Liver (tissue), 9 donors: ENCODE results near the gene ZNF879. TPM values are rescaled to one million over a fixed set of nuclear protein-coding genes. Genes with fewer than 3 reads are reported as not detected.

ENCODE experiments used
- DNase-seq: peaks from one replicate; pipeline ENCODE4 v3.0.0-alpha.2; 2017; ENCODE audit warnings: low spot score
- H3K27ac ChIP-seq, 2 donors: one replicate each; pipeline ENCODE4 v1.7.0; 2013; ENCODE audit warnings: inconsistent platforms in 2 of 2, low read length in 2 of 2, control low read depth in 1 of 2, low read depth in 1 of 2, mild to moderate bottlenecking in 1 of 2
- H3K27me3 ChIP-seq, 4 donors: one replicate each; pipeline versions ENCODE4 v1.6.1 to v1.7.0; 2013; ENCODE audit warnings: low read length in 3 of 4, inconsistent platforms in 1 of 4, mild to moderate bottlenecking in 1 of 4, moderate library complexity in 1 of 4; ENCODE audit not compliant: control insufficient read depth in 4 of 4, insufficient read depth in 4 of 4
- H3K36me3 ChIP-seq, 4 donors: one replicate each; pipeline versions ENCODE4 v1.6.1 to v1.7.0; 2013; ENCODE audit warnings: low read length in 3 of 4, mild to moderate bottlenecking in 3 of 4, low read depth in 1 of 4, moderate library complexity in 1 of 4; ENCODE audit not compliant: control insufficient read depth in 4 of 4, insufficient read depth in 3 of 4
- H3K4me1 ChIP-seq, 4 donors: one replicate each; pipeline versions ENCODE4 v1.6.1 to v1.7.0; 2013; ENCODE audit warnings: low read length in 3 of 4, mild to moderate bottlenecking in 3 of 4, moderate library complexity in 1 of 4; ENCODE audit not compliant: control insufficient read depth in 4 of 4, insufficient read depth in 4 of 4
- H3K4me3 ChIP-seq, 3 donors: one replicate each; pipeline versions ENCODE4 v1.6.1 to v1.7.0; 2013; ENCODE audit warnings: low read length in 3 of 3, control low read depth in 1 of 3, low read depth in 1 of 3, mild to moderate bottlenecking in 1 of 3
- H3K9ac ChIP-seq, 2 donors: one replicate each; pipeline ENCODE4 v1.7.0; 2013; ENCODE audit warnings: low read length in 2 of 2, mild to moderate bottlenecking in 2 of 2, moderate library complexity in 2 of 2, control low read depth in 1 of 2, low read depth in 1 of 2
- H3K9me3 ChIP-seq, 4 donors: one replicate each; pipeline versions ENCODE4 v1.6.1 to v1.7.0; 2013; ENCODE audit warnings: low read length in 3 of 4; ENCODE audit not compliant: control insufficient read depth in 4 of 4
- EGR1 ChIP-seq, 2 donors: IDR thresholded peaks; 2 replicates each; pipeline ENCODE4 v1.6.1; 2016 to 2018; ENCODE audit warnings: antibody characterized with exemption in 2 of 2, low read depth in 2 of 2
- FOXA1 ChIP-seq: IDR thresholded peaks from 2 replicates; pipeline ENCODE4 v1.6.1; 2016; ENCODE audit warnings: antibody characterized with exemption
- FOXA2 ChIP-seq: IDR thresholded peaks from 2 replicates; pipeline ENCODE4 v1.6.1; 2016; ENCODE audit warnings: antibody characterized with exemption
- GABPA ChIP-seq, 2 donors: IDR thresholded peaks in 1 of 2; conservative IDR thresholded peaks in 1 of 2; 2 replicates each; pipeline ENCODE4 v1.6.1; 2016; ENCODE audit warnings: antibody characterized with exemption in 2 of 2, mild to moderate bottlenecking in 1 of 2, moderate library complexity in 1 of 2
- HNF4A ChIP-seq, 2 donors: conservative IDR thresholded peaks; 2 replicates each; pipeline ENCODE4 v1.6.1; 2016; ENCODE audit warnings: antibody characterized with exemption in 2 of 2, mild to moderate bottlenecking in 2 of 2
- HNF4G ChIP-seq: IDR thresholded peaks from 2 replicates; pipeline ENCODE4 v1.6.1; 2016; ENCODE audit warnings: antibody characterized with exemption
- JUND ChIP-seq, 2 donors: IDR thresholded peaks; 2 replicates each; pipeline ENCODE4 v1.6.1; 2016; ENCODE audit warnings: antibody characterized with exemption in 2 of 2
- NR2F2 ChIP-seq: IDR thresholded peaks from 2 replicates; pipeline ENCODE4 v1.6.1; 2016; ENCODE audit warnings: antibody characterized with exemption
- RAD21 ChIP-seq, 2 donors: IDR thresholded peaks; 2 replicates each; pipeline ENCODE4 v1.6.1; 2016; ENCODE audit warnings: antibody characterized with exemption in 2 of 2, mild to moderate bottlenecking in 2 of 2
- RXRA ChIP-seq, 2 donors: IDR thresholded peaks; 2 replicates each; pipeline ENCODE4 v1.6.1; 2017 to 2018; ENCODE audit warnings: antibody characterized with exemption in 2 of 2, mild to moderate bottlenecking in 1 of 2
- SP1 ChIP-seq: IDR thresholded peaks from 2 replicates; pipeline ENCODE4 v1.6.1; 2018; ENCODE audit warnings: antibody characterized with exemption, mild to moderate bottlenecking
- TAF1 ChIP-seq: conservative IDR thresholded peaks from 2 replicates; pipeline ENCODE4 v1.6.1; 2016; ENCODE audit warnings: antibody characterized with exemption, mild to moderate bottlenecking
- YY1 ChIP-seq: IDR thresholded peaks from 2 replicates; pipeline ENCODE4 v1.6.1; 2016; ENCODE audit warnings: antibody characterized with exemption, mild to moderate bottlenecking
- WGBS: extraction: QIAGEN DNeasy Blood & Tissue Kit; methylation state at CpG from one replicate; pipeline ENCODE4 v1.1.7; 2013; 5-methylcytosine and 5-hydroxymethylcytosine counted together
- polyA plus RNA-seq, 2 donors: library from polyadenylated mRNA; stranded (reverse) in 1 of 2; unstranded in 1 of 2; fragments of 200-250 nt in 1 of 2; fragments of >200 nt in 1 of 2; fragmentation: Nextera tagmentation in 1 of 2; extraction: Ambion mirVana in 1 of 2; gene quantifications; one replicate each; pipeline versions ENCODE4 v1.2.1 to v1.2.3, GENCODE V29; 2013 to 2015
- total RNA-seq, 2 donors: library from RNA; depleted of rRNA; stranded (reverse); fragments of >200 nt; gene quantifications; one replicate each; pipeline ENCODE4 v1.2.3, GENCODE V29; 2014
- TF ChIP-seq, protein P1 (sequence below): IDR thresholded peaks from 2 replicates; pipeline ENCODE4 v1.6.1; 2016; ENCODE audit warnings: antibody characterized with exemption
- TF ChIP-seq, protein P2 (sequence below): IDR thresholded peaks from 2 replicates; pipeline ENCODE4 v1.6.1; 2016; ENCODE audit warnings: antibody characterized with exemption
- TF ChIP-seq, protein P3 (sequence below): IDR thresholded peaks from 2 replicates; pipeline ENCODE4 v1.6.1; 2016; ENCODE audit warnings: antibody characterized with exemption
- TF ChIP-seq, protein P4 (sequence below): fragments of 150-350 bp; IDR thresholded peaks from 2 replicates; pipeline ENCODE4 v1.5.1; 2017; ENCODE audit warnings: improper control_type of control experiment, low read depth, low read length; ENCODE audit not compliant: missing input control
- TF ChIP-seq, protein P5 (sequence below): IDR thresholded peaks from 2 replicates; pipeline ENCODE4 v1.6.1; 2016; ENCODE audit warnings: antibody characterized with exemption, mild to moderate bottlenecking
- donor health status: healthy.
- donor health status: healthy.
- donor health status: healthy.
- donor health status: healthy.
- donor health status: healthy.

Gene ZNF879
- total and polyA plus RNA-seq, 4 donors = 0.48 to 2.4 (median 1.5) TPM

DNA sequence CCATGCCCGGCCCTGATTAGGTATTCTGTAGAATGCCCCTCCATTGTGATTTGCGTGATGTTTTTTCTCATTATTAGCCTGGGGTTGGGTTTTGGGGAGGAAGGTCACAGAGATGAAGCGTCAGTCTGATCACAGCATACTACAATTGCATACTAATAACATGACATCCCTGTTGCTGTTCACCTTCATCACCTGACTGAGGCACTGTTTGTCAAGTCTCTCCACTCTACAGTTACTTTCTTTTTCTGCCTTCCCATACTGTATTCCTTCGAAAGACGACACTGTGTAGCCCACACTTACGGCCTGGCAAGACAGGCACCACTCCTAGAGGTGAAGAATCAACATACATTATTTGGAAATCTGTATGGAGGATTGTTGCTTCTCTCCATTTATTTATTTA is 42.1 kb downstream of the ZNF879 start:
- TF ChIP-seq, protein P1, sequence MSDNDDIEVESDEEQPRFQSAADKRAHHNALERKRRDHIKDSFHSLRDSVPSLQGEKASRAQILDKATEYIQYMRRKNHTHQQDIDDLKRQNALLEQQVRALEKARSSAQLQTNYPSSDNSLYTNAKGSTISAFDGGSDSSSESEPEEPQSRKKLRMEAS = no peak
- TF ChIP-seq RAD21 (IDR thresholded peaks at IDR 0.05) (no peak), GABPA (IDR thresholded peaks at IDR 0.05 in 1 of 2, conservative IDR thresholded peaks at IDR 0.05 in 1 of 2) (no peak), JUND (IDR thresholded peaks at IDR 0.05) (no peak), FOXA1 (no peak), HNF4G (no peak), TAF1 (no peak), YY1 (no peak), RXRA (IDR thresholded peaks at IDR 0.05) (no peak), HNF4A (conservative IDR thresholded peaks at IDR 0.05) (no peak), EGR1 (IDR thresholded peaks at IDR 0.05; ENCODE audit: low read depth in 2 of 2) (no peak), FOXA2 (no peak), SP1 (no peak), NR2F2 (no peak)
- TF ChIP-seq, protein P2, sequence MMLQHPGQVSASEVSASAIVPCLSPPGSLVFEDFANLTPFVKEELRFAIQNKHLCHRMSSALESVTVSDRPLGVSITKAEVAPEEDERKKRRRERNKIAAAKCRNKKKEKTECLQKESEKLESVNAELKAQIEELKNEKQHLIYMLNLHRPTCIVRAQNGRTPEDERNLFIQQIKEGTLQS = no peak
- TF ChIP-seq, protein P3, sequence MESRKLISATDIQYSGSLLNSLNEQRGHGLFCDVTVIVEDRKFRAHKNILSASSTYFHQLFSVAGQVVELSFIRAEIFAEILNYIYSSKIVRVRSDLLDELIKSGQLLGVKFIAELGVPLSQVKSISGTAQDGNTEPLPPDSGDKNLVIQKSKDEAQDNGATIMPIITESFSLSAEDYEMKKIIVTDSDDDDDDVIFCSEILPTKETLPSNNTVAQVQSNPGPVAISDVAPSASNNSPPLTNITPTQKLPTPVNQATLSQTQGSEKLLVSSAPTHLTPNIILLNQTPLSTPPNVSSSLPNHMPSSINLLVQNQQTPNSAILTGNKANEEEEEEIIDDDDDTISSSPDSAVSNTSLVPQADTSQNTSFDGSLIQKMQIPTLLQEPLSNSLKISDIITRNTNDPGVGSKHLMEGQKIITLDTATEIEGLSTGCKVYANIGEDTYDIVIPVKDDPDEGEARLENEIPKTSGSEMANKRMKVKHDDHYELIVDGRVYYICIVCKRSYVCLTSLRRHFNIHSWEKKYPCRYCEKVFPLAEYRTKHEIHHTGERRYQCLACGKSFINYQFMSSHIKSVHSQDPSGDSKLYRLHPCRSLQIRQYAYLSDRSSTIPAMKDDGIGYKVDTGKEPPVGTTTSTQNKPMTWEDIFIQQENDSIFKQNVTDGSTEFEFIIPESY = no peak
- TF ChIP-seq, protein P4, sequence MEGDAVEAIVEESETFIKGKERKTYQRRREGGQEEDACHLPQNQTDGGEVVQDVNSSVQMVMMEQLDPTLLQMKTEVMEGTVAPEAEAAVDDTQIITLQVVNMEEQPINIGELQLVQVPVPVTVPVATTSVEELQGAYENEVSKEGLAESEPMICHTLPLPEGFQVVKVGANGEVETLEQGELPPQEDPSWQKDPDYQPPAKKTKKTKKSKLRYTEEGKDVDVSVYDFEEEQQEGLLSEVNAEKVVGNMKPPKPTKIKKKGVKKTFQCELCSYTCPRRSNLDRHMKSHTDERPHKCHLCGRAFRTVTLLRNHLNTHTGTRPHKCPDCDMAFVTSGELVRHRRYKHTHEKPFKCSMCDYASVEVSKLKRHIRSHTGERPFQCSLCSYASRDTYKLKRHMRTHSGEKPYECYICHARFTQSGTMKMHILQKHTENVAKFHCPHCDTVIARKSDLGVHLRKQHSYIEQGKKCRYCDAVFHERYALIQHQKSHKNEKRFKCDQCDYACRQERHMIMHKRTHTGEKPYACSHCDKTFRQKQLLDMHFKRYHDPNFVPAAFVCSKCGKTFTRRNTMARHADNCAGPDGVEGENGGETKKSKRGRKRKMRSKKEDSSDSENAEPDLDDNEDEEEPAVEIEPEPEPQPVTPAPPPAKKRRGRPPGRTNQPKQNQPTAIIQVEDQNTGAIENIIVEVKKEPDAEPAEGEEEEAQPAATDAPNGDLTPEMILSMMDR = no peak
- TF ChIP-seq, protein P5, sequence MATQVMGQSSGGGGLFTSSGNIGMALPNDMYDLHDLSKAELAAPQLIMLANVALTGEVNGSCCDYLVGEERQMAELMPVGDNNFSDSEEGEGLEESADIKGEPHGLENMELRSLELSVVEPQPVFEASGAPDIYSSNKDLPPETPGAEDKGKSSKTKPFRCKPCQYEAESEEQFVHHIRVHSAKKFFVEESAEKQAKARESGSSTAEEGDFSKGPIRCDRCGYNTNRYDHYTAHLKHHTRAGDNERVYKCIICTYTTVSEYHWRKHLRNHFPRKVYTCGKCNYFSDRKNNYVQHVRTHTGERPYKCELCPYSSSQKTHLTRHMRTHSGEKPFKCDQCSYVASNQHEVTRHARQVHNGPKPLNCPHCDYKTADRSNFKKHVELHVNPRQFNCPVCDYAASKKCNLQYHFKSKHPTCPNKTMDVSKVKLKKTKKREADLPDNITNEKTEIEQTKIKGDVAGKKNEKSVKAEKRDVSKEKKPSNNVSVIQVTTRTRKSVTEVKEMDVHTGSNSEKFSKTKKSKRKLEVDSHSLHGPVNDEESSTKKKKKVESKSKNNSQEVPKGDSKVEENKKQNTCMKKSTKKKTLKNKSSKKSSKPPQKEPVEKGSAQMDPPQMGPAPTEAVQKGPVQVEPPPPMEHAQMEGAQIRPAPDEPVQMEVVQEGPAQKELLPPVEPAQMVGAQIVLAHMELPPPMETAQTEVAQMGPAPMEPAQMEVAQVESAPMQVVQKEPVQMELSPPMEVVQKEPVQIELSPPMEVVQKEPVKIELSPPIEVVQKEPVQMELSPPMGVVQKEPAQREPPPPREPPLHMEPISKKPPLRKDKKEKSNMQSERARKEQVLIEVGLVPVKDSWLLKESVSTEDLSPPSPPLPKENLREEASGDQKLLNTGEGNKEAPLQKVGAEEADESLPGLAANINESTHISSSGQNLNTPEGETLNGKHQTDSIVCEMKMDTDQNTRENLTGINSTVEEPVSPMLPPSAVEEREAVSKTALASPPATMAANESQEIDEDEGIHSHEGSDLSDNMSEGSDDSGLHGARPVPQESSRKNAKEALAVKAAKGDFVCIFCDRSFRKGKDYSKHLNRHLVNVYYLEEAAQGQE = no peak
- WGBS = 97% methylated on average over 6 of the region's 6 CpGs
- H3K27me3 ChIP-seq = no peaks in the 10 kb centered on the region
- no peak overlapping the region for H3K9ac ChIP-seq
- H3K4me1 ChIP-seq = peaks cover 3 to 6% (median 4%) of the 10 kb centered on the region in 4 donors
- no peak for DNase-seq
- peaks cover 28 to 53% (median 41%) of the 10 kb centered on the region in 4 donors for H3K9me3 ChIP-seq
- H3K27ac ChIP-seq = no peak overlapping the region
- peaks cover 2 to 42% (median 21%) of the 10 kb centered on the region in 4 donors for H3K36me3 ChIP-seq
- peak overlapping the region in 1 of 3 donors; percentile 27 for H3K4me3 ChIP-seq
